GM19193 (cell line): ENCODE measurements around the gene AXL.

ENCODE experiments used
- POLR2A ChIP-seq: IDR thresholded peaks from 4 replicates; pipeline ENCODE4 v1.6.1; 2011; ENCODE audit not compliant: insufficient read depth, insufficient read length; ENCODE audit errors: extremely low read depth

The AXL gene

GRCh38 chr19:41276231-41276630 lies 57.2 kb downstream of the AXL start:
- TF ChIP-seq POLR2A: no peak

- no peak for TF ChIP-seq POLR2A
Observed at GRCh38 chr19:41278478-41278877, 59.5 kb downstream of the AXL start.

- TF ChIP-seq POLR2A: no peak
Observed at GRCh38 chr19:41288673-41289530, 69.9 kb downstream of the AXL start.

- TF ChIP-seq POLR2A: no peak
Observed at GRCh38 chr19:41294393-41294792, 75.4 kb downstream of the AXL start.

DNA sequence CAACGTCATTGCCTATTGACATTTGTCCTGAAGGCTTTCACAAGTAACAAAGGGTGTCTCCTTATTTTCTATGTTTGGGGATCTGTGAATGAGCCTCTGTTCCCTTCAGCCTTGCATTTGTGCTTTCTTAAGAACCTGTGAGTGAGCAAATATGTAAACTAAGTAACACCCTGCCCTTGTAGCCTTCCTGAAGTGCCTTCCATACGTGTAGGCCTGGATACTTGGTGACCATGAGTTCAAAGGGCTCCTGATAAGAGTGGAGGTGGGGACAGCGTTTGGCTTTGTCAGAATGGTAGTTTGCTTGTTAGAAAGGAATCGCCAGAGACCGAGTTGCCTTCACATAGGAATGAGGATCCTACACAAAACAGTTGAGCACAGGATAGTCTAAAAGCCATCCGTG lies 76.5 kb downstream of the AXL start:
- TF ChIP-seq POLR2A: no peak

DNA sequence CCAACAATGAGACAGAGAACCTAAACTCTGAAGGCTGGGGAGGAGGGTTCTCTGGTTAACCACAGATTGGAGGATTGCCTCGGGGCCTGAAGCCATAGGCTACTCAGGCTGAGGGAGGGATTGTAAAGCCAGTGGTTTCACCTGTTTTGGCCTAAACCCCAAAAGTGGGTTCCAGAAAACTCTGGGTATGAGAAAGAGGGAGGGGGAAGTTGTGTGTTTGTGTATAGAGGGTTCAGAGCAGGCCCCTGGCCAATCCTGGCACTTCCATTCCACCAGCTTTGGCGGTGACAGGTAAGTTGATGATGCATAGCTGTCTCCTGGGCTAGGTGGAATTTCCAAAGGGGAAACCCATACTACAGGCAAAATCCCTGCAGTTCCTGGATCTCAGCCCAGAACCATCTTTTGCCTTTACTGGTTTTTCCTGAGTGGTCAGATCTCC lies 77.4 kb downstream of the AXL start:
- TF ChIP-seq POLR2A: no peak

DNA sequence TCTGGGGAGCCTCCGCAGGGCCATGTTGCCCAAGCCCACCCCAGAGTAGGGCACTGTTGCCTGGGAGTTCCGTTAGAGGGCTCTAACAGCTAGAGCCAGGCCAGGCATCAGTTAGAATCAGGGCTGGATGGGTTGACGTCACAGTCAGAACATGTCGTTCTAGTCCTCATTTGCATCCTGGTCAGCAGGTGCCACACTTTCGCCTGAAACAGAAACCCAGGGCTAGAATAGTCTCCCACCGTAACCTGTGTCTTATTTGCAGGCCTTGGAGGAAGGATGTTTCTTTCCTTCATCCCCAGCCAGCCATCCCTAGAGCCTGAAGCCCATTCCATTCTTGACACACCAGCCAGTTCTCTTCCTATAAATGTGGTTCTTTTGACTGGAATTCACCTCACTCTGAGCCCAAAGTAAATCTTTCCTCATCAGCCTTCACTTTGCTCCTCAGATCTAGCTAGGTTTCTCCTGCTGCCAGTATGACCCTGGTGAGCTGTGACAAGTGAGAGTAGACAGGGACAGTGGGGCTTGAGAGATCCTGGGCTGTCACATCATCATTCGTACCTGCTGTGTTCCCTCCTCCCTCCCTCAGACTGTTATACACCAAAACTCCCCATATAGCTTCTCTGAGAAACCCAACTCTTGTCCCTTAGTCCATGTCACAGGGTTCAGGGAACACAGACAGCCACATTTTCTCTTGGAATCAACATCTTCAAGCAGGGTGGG lies 78.8 kb downstream of the AXL start:
- TF ChIP-seq POLR2A: no peak

- no peak for TF ChIP-seq POLR2A
Observed at GRCh38 chr19:41298348-41298964, 79.4 kb downstream of the AXL start.

DNA sequence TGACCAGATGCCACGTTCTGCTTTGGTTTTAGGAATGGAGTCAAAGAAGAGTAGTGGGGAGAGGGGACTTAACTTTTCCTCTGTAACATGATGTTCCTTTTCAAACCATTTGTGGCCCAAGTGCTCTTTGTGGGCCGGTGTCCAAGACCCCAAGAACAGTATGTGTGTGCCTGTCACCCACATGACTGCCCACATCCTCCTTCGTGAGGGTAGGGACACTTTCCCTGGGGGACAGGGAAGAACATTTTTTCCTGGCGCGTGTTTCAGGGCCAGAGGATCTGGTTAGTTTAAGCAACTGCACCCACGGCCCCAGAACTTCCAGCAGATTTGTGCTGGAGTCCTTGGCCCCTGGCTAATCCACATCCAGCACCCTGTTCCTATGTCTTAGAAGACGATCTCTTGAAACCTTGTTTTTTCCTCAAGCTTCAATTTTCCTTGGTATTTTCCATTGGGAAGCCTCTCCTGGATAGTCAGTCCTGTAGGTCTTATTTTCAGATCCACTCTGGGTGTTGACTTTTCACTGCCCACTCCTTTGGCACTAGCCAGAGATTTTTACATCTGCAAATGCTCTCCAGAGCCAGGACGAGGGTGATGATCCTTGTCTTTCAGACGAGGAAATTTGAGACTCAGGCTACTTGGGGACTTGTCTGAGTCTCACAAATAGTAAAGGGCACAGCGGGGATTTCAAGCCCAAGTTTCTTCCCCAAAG lies 80.2 kb downstream of the AXL start:
- no peak for TF ChIP-seq POLR2A

GRCh38 chr19:41299755-41300089 lies 80.7 kb downstream of the AXL start:
- TF ChIP-seq POLR2A: no peak

- TF ChIP-seq POLR2A: no peak
Observed at GRCh38 chr19:41300555-41300954, 81.5 kb downstream of the AXL start.

DNA sequence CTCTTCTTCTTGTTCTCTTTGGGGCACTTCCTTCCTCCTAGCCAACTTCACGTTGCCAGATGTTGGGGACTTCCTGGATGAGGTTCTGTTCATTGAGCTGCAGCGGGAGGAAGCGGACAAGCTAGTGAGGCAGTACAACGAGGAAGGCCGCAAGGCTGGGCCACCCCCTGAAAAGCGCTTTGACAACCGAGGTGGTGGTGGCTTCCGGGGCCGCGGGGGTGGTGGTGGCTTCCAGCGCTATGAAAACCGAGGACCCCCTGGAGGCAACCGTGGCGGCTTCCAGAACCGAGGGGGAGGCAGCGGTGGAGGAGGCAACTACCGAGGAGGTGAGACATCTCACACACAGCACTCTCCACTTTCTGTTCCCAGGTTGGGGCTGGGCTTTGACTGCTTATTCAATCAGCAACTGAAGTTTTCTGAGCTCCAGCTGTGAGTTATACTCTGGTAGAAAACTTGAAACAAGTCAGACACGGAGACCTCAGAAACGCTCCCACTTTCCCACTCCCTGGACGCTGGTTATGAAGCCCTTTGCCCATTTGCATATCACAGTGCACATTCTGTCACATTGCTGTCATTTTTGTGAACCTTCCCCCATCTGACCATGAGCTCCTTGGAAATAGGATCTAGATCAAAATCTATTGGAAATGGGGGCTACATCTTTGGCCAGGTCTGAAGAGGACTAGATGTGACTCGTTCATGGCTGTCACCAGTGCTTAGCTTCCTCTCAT lies 83.8 kb downstream of the AXL start:
- TF ChIP-seq POLR2A: no peak

DNA sequence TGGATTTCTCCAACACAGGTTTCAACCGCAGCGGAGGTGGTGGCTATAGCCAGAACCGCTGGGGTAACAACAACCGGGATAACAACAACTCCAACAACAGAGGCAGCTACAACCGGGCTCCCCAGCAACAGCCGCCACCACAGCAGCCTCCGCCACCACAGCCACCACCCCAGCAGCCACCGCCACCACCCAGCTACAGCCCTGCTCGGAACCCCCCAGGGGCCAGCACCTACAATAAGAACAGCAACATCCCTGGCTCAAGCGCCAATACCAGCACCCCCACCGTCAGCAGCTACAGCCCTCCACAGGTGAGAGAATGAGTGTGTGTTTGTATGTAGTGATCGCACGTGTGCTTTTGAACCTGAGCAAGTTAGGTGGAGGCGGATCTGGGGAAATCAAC lies 84.9 kb downstream of the AXL start:
- no peak for TF ChIP-seq POLR2A

DNA sequence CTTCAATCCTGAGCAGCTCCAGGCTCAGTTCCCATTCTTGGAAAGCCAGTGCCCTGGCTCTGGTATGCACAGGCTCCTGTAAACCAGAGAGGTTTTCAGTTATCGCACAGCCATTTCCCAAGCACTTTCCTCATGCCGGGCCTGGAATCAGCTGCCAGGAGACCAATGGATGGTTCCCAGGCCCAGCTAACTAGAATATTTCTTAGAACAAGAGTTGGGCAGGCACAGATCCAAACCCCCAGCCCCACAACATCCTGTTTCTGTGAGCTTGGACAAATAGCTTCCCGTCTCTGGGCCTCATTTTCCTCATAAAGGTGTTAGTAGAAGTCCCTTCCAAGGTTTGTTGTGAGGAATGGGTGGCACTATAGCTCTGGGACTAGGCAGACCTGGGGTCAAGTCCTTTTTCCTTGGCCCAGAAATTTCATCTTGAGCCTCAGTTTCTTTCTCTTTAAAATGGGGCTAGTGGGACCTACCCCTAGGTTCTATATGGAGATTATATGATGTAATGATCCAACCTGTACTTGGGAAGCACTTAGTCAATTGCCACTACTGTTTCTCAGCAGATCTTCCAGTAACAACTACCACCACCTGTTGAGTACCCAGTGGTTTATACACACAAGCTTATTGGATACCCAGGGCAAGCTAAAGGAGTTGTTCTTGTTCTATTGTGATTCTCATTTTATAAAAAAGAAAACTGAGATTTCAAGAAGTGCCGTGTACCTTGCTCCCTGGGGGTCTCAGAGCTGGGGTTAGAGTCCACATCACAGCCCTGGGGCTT lies 85.9 kb downstream of the AXL start:
- no peak for TF ChIP-seq POLR2A

DNA sequence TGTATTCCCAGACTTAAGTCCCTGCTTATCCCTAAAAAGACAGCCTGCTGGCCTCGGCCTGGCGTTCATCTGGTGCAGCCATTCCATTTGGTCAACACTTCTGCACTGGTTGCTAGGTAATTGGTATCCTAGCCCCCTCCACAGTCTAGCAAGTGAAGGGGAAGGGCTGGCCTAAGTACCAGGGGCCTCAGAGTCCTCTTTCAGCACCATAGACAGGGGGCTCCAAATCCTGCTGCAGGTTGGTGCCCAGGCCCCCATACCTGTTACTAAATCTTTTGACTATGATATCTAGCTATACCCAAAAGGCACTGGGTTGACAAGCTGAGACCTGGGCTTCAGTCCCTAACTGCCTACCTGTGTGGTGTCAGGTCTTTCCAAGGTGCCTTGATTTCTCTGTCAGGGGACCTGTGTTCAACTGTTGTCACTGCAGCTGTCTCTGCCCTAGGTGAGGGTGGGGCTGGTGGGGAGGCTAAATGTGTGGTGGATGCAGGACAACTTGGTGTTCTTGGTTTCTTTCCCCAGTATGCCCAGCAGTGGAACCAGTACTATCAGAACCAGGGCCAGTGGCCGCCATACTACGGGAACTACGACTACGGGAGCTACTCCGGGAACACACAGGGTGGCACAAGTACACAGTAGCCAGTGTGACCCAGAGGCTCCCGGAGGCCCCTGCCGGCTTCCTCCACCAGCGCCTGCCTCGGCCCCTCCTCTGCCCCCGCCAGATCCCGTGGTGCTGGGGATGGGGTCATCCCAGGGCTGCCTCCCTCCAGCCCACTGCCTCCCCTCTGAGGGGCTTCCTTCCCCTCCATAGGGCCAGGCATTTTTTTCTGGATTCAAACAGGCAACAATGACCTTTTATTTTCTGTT lies 87.1 kb downstream of the AXL start:
- no peak for TF ChIP-seq POLR2A
